ENCODE data around the gene KCTD7.
"Not testable (repeated sequence)": the region's sequence is repeated elsewhere in the genome, so short reads cannot be mapped to it uniquely, and the experiment has no call there.

KCTD7 gene

GRCh38 chr7:66683770-66684123, 55.1 kb downstream of the KCTD7 start:
- DNase-seq: no peak

- not testable (repeated sequence) for DNase-seq
Measured at GRCh38 chr7:66685663-66686062, 57.0 kb downstream of the KCTD7 start.

GRCh38 chr7:66687186-66687585, 58.5 kb downstream of the KCTD7 start:
- DNase-seq: no peak

- DNase-seq: not testable (repeated sequence)
Measured at GRCh38 chr7:66687672-66688071, 59.0 kb downstream of the KCTD7 start.

GRCh38 chr7:66689081-66689480, 60.4 kb downstream of the KCTD7 start:
- no peak for DNase-seq

- no peak for DNase-seq
Measured at GRCh38 chr7:66693331-66693730, 64.7 kb downstream of the KCTD7 start.

Measured in activated CD4-positive, alpha-beta T cell treated with anti-CD3 and anti-CD28 coated beads, Interleukin-10, Interleukin-2, amounts not matched to agents 100 ng/mL and 50 ng/mL, durations not matched to agents 16 hours and 8 hours (primary cell).